Esophagus squamous epithelium (tissue), 4 donors: ENCODE measurements around the gene TAF11L5.

Experiments used
- CTCF ChIP-seq, 6 experiments: fragments of 450-650 bp in 4 of 6; fragments of 200-600 bp in 2 of 6; sonication (generic) in 2 of 6; IDR thresholded peaks; one replicate each; pipeline ENCODE4 v1.5.1; 2016 to 2019; ENCODE audit warnings: antibody characterized with exemption in 6 of 6, mild to moderate bottlenecking in 4 of 6, moderate library complexity in 4 of 6
- POLR2A ChIP-seq, 4 donors: fragments of 450-650 bp; IDR thresholded peaks; one replicate each; pipeline ENCODE4 v1.6.1; 2017; ENCODE audit warnings: antibody characterized with exemption in 4 of 4, mild to moderate bottlenecking in 4 of 4, moderate library complexity in 3 of 4

GRCh38 chr5:17482790-17483189, 42.2 kb upstream of the TAF11L5 start:
- TF ChIP-seq CTCF (IDR thresholded peaks at IDR 0.05) (no peak), POLR2A (IDR thresholded peaks at IDR 0.05) (no peak)
